BE2C (cell line): ENCODE measurements around the gene SYT1.

Experiments
- DNase-seq: peaks from one replicate; pipeline ENCODE4 v3.0.0-alpha.2; 2020
- H3K27me3 ChIP-seq: fragments of 250-450 bp; sonication (Bioruptor Pico); 2 replicates; pipeline ENCODE4 v1.5.1; 2020; ENCODE audit warnings: mild to moderate bottlenecking
- H3K36me3 ChIP-seq: fragments of 250-450 bp; sonication (Bioruptor Pico); 2 replicates; pipeline ENCODE4 v1.5.1; 2020; ENCODE audit warnings: mild to moderate bottlenecking
- H3K4me1 ChIP-seq: fragments of 250-450 bp; sonication (Bioruptor Pico); 2 replicates; pipeline ENCODE4 v1.5.1; 2020
- H3K4me3 ChIP-seq: 2 replicates; pipeline ENCODE4 v1.5.1; 2011; ENCODE audit warnings: low read depth, low read length
- H3K9me3 ChIP-seq: fragments of 250-450 bp; sonication (Bioruptor Pico); 2 replicates; pipeline ENCODE4 v1.5.1; 2020
- CTCF ChIP-seq: IDR thresholded peaks from 2 replicates; pipeline ENCODE4 v1.5.1; 2012; ENCODE audit warnings: mild to moderate bottlenecking, low read depth, low read length

The SYT1 gene

GRCh38 chr12:79250186-79250585 lies 385.6 kb downstream of the SYT1 start:
- Histone ChIP-seq H3K4me1 (no peaks in the 10 kb centered on the region; the same call in 1 of the 2 replicates), H3K4me3 (no peak overlapping the region), H3K36me3 (peaks cover 41% of the 10 kb centered on the region), H3K27me3 (no peaks in the 10 kb centered on the region), H3K9me3 (no peaks in the 10 kb centered on the region)
- TF ChIP-seq CTCF = no peak
- no peak for DNase-seq

- no peak for TF ChIP-seq CTCF
- no peaks in the 10 kb centered on the region for H3K27me3 ChIP-seq
- no peaks in the 10 kb centered on the region for H3K9me3 ChIP-seq
- no peak for DNase-seq
- H3K36me3 ChIP-seq = peaks cover 41% of the 10 kb centered on the region
- no peak overlapping the region for H3K4me3 ChIP-seq
- H3K4me1 ChIP-seq = no peaks in the 10 kb centered on the region; the same call in 1 of the 2 replicates
Observed at GRCh38 chr12:79250960-79251755, 386.6 kb downstream of the SYT1 start.

- Histone ChIP-seq H3K36me3 (peaks cover 37% of the 10 kb centered on the region), H3K4me1 (no peaks in the 10 kb centered on the region; the same call in 1 of the 2 replicates), H3K4me3 (no peak overlapping the region), H3K27me3 (no peaks in the 10 kb centered on the region), H3K9me3 (no peaks in the 10 kb centered on the region)
- no peak for TF ChIP-seq CTCF
- no peak for DNase-seq
Observed at GRCh38 chr12:79252358-79253075, 387.9 kb downstream of the SYT1 start.

- no peak overlapping the region for H3K4me3 ChIP-seq
- no peak for DNase-seq
- H3K27me3 ChIP-seq = no peaks in the 10 kb centered on the region
- peaks cover 34% of the 10 kb centered on the region for H3K36me3 ChIP-seq
- no peaks in the 10 kb centered on the region for H3K9me3 ChIP-seq
- no peak for TF ChIP-seq CTCF
- H3K4me1 ChIP-seq = no peaks in the 10 kb centered on the region
Observed at GRCh38 chr12:79255288-79255687, 390.7 kb downstream of the SYT1 start.

GRCh38 chr12:79260923-79261322 lies 396.3 kb downstream of the SYT1 start:
- no peaks in the 10 kb centered on the region for H3K9me3 ChIP-seq
- H3K27me3 ChIP-seq = no peaks in the 10 kb centered on the region
- H3K4me1 ChIP-seq = peaks cover 1% of the 10 kb centered on the region; the same call in 1 of the 2 replicates
- DNase-seq = no peak
- peaks cover 12% of the 10 kb centered on the region for H3K36me3 ChIP-seq
- no peak overlapping the region for H3K4me3 ChIP-seq
- no peak for TF ChIP-seq CTCF

- Histone ChIP-seq H3K4me3 (no peak overlapping the region), H3K27me3 (no peaks in the 10 kb centered on the region), H3K36me3 (peaks cover 19% of the 10 kb centered on the region), H3K4me1 (peaks cover 16% of the 10 kb centered on the region), H3K9me3 (no peaks in the 10 kb centered on the region)
- no peak for DNase-seq
- no peak for TF ChIP-seq CTCF
Observed at GRCh38 chr12:79262938-79263337, 398.4 kb downstream of the SYT1 start.
